ENCODE measurements around the gene HGD.

The HGD gene

GRCh38 chr3:120685411-120685810, 3.4 kb upstream of the HGD start:
- Histone ChIP-seq H3K27me3 (ENCODE audit: control insufficient read depth, low read length) (no peaks in the 10 kb centered on the region), H3K4me2 (ENCODE audit: low read length) (no peak overlapping the region), H3K27ac (ENCODE audit: low read depth, low read length) (no peak overlapping the region), H3K79me2 (ENCODE audit: control insufficient read depth, low read length) (no peaks in the 10 kb centered on the region), H3K4me1 (ENCODE audit: control insufficient read depth, low read length) (peaks cover 13% of the 10 kb centered on the region), H4K20me1 (ENCODE audit: control insufficient read depth, insufficient read depth, low read depth, low read length) (no peaks in the 10 kb centered on the region), H3K36me3 (ENCODE audit: control insufficient read depth, low read length) (peaks cover 3% of the 10 kb centered on the region), H3F3A (ENCODE audit: control insufficient read depth, insufficient read depth) (no peaks in the 10 kb centered on the region), H3K9me3 (ENCODE audit: control insufficient read depth, insufficient read depth, low read length) (no peaks in the 10 kb centered on the region), H3K4me3 (ENCODE audit: low read length) (no peak overlapping the region), H3K9me2 (replicated peaks; ENCODE audit: control insufficient read depth, low read length) (no peaks in the 10 kb centered on the region)
- no peak for TF ChIP-seq CTCF (IDR thresholded peaks at IDR 0.05; ENCODE audit: low read depth, low read length, poor library complexity, severe bottlenecking)
- no peak for TF ChIP-seq EZH2phosphoT487 (IDR thresholded peaks at IDR 0.05; ENCODE audit: borderline replicate concordance, low read length)

GRCh38 chr3:120684896-120685295, 2.9 kb upstream of the HGD start:
- H3K9me2 ChIP-seq (replicated peaks; ENCODE audit: control insufficient read depth, low read length): no peaks in the 10 kb centered on the region
- no peaks in the 10 kb centered on the region for H3K27me3 ChIP-seq (ENCODE audit: control insufficient read depth, low read length)
- H3F3A ChIP-seq (ENCODE audit: control insufficient read depth, insufficient read depth): no peaks in the 10 kb centered on the region
- no peak overlapping the region for H3K4me2 ChIP-seq (ENCODE audit: low read length)
- H3K4me1 ChIP-seq (ENCODE audit: control insufficient read depth, low read length): peaks cover 13% of the 10 kb centered on the region
- H3K36me3 ChIP-seq (ENCODE audit: control insufficient read depth, low read length): peaks cover 3% of the 10 kb centered on the region
- no peaks in the 10 kb centered on the region for H3K9me3 ChIP-seq (ENCODE audit: control insufficient read depth, insufficient read depth, low read length)
- no peak overlapping the region for H3K27ac ChIP-seq (ENCODE audit: low read depth, low read length)
- TF ChIP-seq CTCF (IDR thresholded peaks at IDR 0.05; ENCODE audit: low read depth, low read length, poor library complexity, severe bottlenecking): no peak
- no peak for TF ChIP-seq EZH2phosphoT487 (IDR thresholded peaks at IDR 0.05; ENCODE audit: borderline replicate concordance, low read length)
- H4K20me1 ChIP-seq (ENCODE audit: control insufficient read depth, insufficient read depth, low read depth, low read length): no peaks in the 10 kb centered on the region
- H3K79me2 ChIP-seq (ENCODE audit: control insufficient read depth, low read length): no peaks in the 10 kb centered on the region
- no peak overlapping the region for H3K4me3 ChIP-seq (ENCODE audit: low read length)

GRCh38 chr3:120683671-120684301, 1.7 kb upstream of the HGD start:
- H3K27me3 ChIP-seq (ENCODE audit: control insufficient read depth, low read length): no peaks in the 10 kb centered on the region
- no peaks in the 10 kb centered on the region for H3K9me3 ChIP-seq (ENCODE audit: control insufficient read depth, insufficient read depth, low read length)
- H3K36me3 ChIP-seq (ENCODE audit: control insufficient read depth, low read length): no peaks in the 10 kb centered on the region
- no peak overlapping the region for H3K27ac ChIP-seq (ENCODE audit: low read depth, low read length)
- H3F3A ChIP-seq (ENCODE audit: control insufficient read depth, insufficient read depth): no peaks in the 10 kb centered on the region
- no peaks in the 10 kb centered on the region for H4K20me1 ChIP-seq (ENCODE audit: control insufficient read depth, insufficient read depth, low read depth, low read length)
- peaks cover 11% of the 10 kb centered on the region for H3K4me1 ChIP-seq (ENCODE audit: control insufficient read depth, low read length)
- H3K4me3 ChIP-seq (ENCODE audit: low read length): no peak overlapping the region
- no peaks in the 10 kb centered on the region for H3K79me2 ChIP-seq (ENCODE audit: control insufficient read depth, low read length)
- TF ChIP-seq EZH2phosphoT487 (IDR thresholded peaks at IDR 0.05; ENCODE audit: borderline replicate concordance, low read length) (no peak), CTCF (IDR thresholded peaks at IDR 0.05; ENCODE audit: low read depth, low read length, poor library complexity, severe bottlenecking) (no peak)
- H3K9me2 ChIP-seq (replicated peaks; ENCODE audit: control insufficient read depth, low read length): no peaks in the 10 kb centered on the region
- H3K4me2 ChIP-seq (ENCODE audit: low read length): no peak overlapping the region

All from DOHH2 (cell line).